HG03095 (cell line): Measurements from ENCODE around the gene CZIB.
"Not testable (repeated sequence)": the region's sequence is repeated elsewhere in the genome, so short reads cannot be mapped to it uniquely, and the experiment has no call there.

Experiments used
- ATAC-seq: cut with Tn5 transposase; IDR thresholded peaks from one replicate; pipeline ENCODE4 v1.9.1; 2021; ENCODE audit warnings: moderate library complexity; ENCODE audit not compliant: unreplicated experiment

The CZIB gene

GRCh38 chr1:53190210-53190611, 30.2 kb downstream of the CZIB start:
- ATAC-seq, result no peak

- no peak for ATAC-seq
These were observed 31.4 kb downstream of the CZIB start for GRCh38 chr1:53189061-53189460.

- ATAC-seq, result no peak
These were observed 32.3 kb downstream of the CZIB start for GRCh38 chr1:53188099-53188498.

- no peak for ATAC-seq
These were observed 33.0 kb downstream of the CZIB start for GRCh38 chr1:53187401-53187800.

- no peak for ATAC-seq
These were observed 33.9 kb downstream of the CZIB start for GRCh38 chr1:53186533-53186932.

GRCh38 chr1:53185955-53186297, 34.5 kb downstream of the CZIB start:
- not testable (repeated sequence) for ATAC-seq

GRCh38 chr1:53183095-53183990, 37.1 kb downstream of the CZIB start:
- ATAC-seq, result no peak

- ATAC-seq, result no peak
These were observed 37.7 kb downstream of the CZIB start for GRCh38 chr1:53182716-53183094.

GRCh38 chr1:53182111-53182593, 38.3 kb downstream of the CZIB start:
- no peak for ATAC-seq

GRCh38 chr1:53180951-53181350, 39.5 kb downstream of the CZIB start:
- no peak for ATAC-seq

- no peak for ATAC-seq
These were observed 40.2 kb downstream of the CZIB start for GRCh38 chr1:53180226-53180625.

- ATAC-seq, result no peak
These were observed 43.8 kb downstream of the CZIB start for GRCh38 chr1:53176452-53177208.

- ATAC-seq, result no peak
These were observed 45.2 kb downstream of the CZIB start for GRCh38 chr1:53174971-53175913.

GRCh38 chr1:53172426-53173128, 47.9 kb downstream of the CZIB start:
- ATAC-seq, result no peak

- no peak for ATAC-seq
These were observed 53.5 kb downstream of the CZIB start for GRCh38 chr1:53166912-53167311.

GRCh38 chr1:53166366-53166765, 54.1 kb downstream of the CZIB start:
- no peak for ATAC-seq

- no peak for ATAC-seq
These were observed 54.9 kb downstream of the CZIB start for GRCh38 chr1:53165408-53165961.
